NK-92 treated with Interleukin-12 subunit alpha and Interleukin-12 subunit beta, amount 100 ng/mL, for 24 hours (cell line): Measurements from ENCODE around the gene MDK.

Experiments
- DNase-seq: peaks from one replicate; lab custom pipeline; 2025; lab: John Stamatoyannopoulos, UW

MDK gene

GRCh38 chr11:46404476-46405017 lies 23.1 kb downstream of the MDK start:
- DNase-seq: no peak

GRCh38 chr11:46407635-46408034 lies 26.2 kb downstream of the MDK start:
- no peak for DNase-seq

GRCh38 chr11:46408407-46408986 lies 27.0 kb downstream of the MDK start:
- no peak for DNase-seq

GRCh38 chr11:46410021-46410420 lies 28.6 kb downstream of the MDK start:
- no peak for DNase-seq

- no peak for DNase-seq
Observed at GRCh38 chr11:46413760-46414465, 32.4 kb downstream of the MDK start.

GRCh38 chr11:46414466-46414796 lies 33.0 kb downstream of the MDK start:
- DNase-seq: no peak

GRCh38 chr11:46414879-46415278 lies 33.4 kb downstream of the MDK start:
- no peak for DNase-seq

GRCh38 chr11:46417711-46418110 lies 36.2 kb downstream of the MDK start:
- no peak for DNase-seq

- no peak for DNase-seq
Observed at GRCh38 chr11:46418751-46419150, 37.3 kb downstream of the MDK start.

- no peak for DNase-seq
Observed at GRCh38 chr11:46420513-46420912, 39.0 kb downstream of the MDK start.

GRCh38 chr11:46421257-46421880 lies 39.9 kb downstream of the MDK start:
- DNase-seq: no peak

GRCh38 chr11:46422588-46422987 lies 41.1 kb downstream of the MDK start:
- DNase-seq: no peak

GRCh38 chr11:46426233-46426991 lies 44.9 kb downstream of the MDK start:
- no peak for DNase-seq

- DNase-seq: no peak
Observed at GRCh38 chr11:46427364-46427763, 45.9 kb downstream of the MDK start.

GRCh38 chr11:46429717-46430116 lies 48.2 kb downstream of the MDK start:
- DNase-seq: no peak

- DNase-seq: no peak
Observed at GRCh38 chr11:46431211-46431610, 49.7 kb downstream of the MDK start.
